K562 (cell line): ENCODE data around the gene RHOBTB3. TPM values are rescaled to one million over a fixed set of nuclear protein-coding genes. Genes with fewer than 3 reads are reported as not detected.

Experiments used
- GABPB1 ChIP-seq: sonication (generic); formaldehyde crosslinking; IDR thresholded peaks from 2 replicates; pipeline ENCODE4 v1.8.0; 2022; ENCODE audit warnings: mild to moderate bottlenecking, missing genetic modification reagents
- HDAC1 ChIP-seq, 2 experiments: fragments of 450-650 bp; IDR thresholded peaks; 2 replicates each; pipeline ENCODE4 v1.6.1; 2016 to 2017; ENCODE audit warnings: inconsistent platforms in 1 of 2, mild to moderate bottlenecking in 1 of 2, moderate library complexity in 1 of 2
- ID3 ChIP-seq, 2 experiments: fragments of 250-450 bp in 1 of 2; fragments of 450-650 bp in 1 of 2; sonication (Bioruptor Pico) in 1 of 2; IDR thresholded peaks; 2 replicates each; pipeline versions ENCODE4 v1.6.1 to v1.8.0; 2016 to 2021; ENCODE audit warnings: mild to moderate bottlenecking in 2 of 2, moderate library complexity in 2 of 2, missing compliant biosample characterization in 1 of 2, missing genetic modification characterization in 1 of 2
- REST ChIP-seq, 2 experiments: fragments of 450-650 bp; formaldehyde crosslinking in 1 of 2; IDR thresholded peaks; 2 replicates each; pipeline versions ENCODE4 v1.4.0 to v1.6.1; 2014 to 2020; ENCODE audit warnings: mild to moderate bottlenecking in 2 of 2, borderline replicate concordance in 1 of 2, low read depth in 1 of 2
- SMC3 ChIP-seq: conservative IDR thresholded peaks from 2 replicates; pipeline ENCODE4 v1.6.1; 2011; ENCODE audit warnings: low read depth, low read length, improper control_type of control experiment; ENCODE audit not compliant: insufficient read depth
- STAG1 ChIP-seq: sonication (generic); formaldehyde crosslinking; IDR thresholded peaks from 2 replicates; pipeline ENCODE4 v1.5.0; 2020; ENCODE audit warnings: missing genetic modification reagents, borderline replicate concordance
- USF1 ChIP-seq: sonication (generic); formaldehyde crosslinking; IDR thresholded peaks from 2 replicates; pipeline ENCODE4 v1.9.0; 2022; ENCODE audit warnings: mild to moderate bottlenecking, missing genetic modification reagents
- ZFX ChIP-seq: sonication (generic); formaldehyde crosslinking; IDR thresholded peaks from 2 replicates; pipeline ENCODE4 v1.8.0; 2022; ENCODE audit warnings: mild to moderate bottlenecking, missing genetic modification reagents, moderate library complexity
- ZMIZ1 ChIP-seq, 2 experiments: fragments of 150-350 bp in 1 of 2; IDR thresholded peaks; 2 replicates each; pipeline ENCODE4 v1.6.1; 2012 to 2016; ENCODE audit warnings: low read depth in 2 of 2, low read length in 2 of 2, mild to moderate bottlenecking in 1 of 2, moderate library complexity in 1 of 2
- ZNF175 ChIP-seq: fragments of 200-800 bp; sonication (Bioruptor generic); IDR thresholded peaks from 2 replicates; pipeline ENCODE4 v1.6.1; 2016; ENCODE audit warnings: low read depth, mild to moderate bottlenecking, missing genetic modification characterization, missing compliant biosample characterization
- polyA plus RNA-seq, 8 experiments: library from polyadenylated mRNA; depleted of rRNA in 4 of 8; stranded (reverse) in 5 of 8; unstranded in 3 of 8; fragments of >200 nt; fragmentation: Nextera tagmentation in 2 of 8; fragmentation: Illumina TruSeq in 1 of 8; extraction: Ambion mirVana in 2 of 8; extraction: Trizol in 1 of 8; gene quantifications; 2 replicates each; pipeline versions ENCODE4 v1.2.1 to v1.2.3, GENCODE V29; 2011 to 2014; ENCODE audit warnings: inconsistent platforms in 1 of 8, missing spikeins in 1 of 8
- total RNA-seq, 7 experiments: library from RNA; depleted of rRNA in 6 of 7; stranded (reverse); fragments of >200 nt in 6 of 7; fragmentation: Illumina TruSeq in 2 of 7; extraction: Trizol in 2 of 7; gene quantifications; 2 replicates each; pipeline versions ENCODE4 v1.2.1 to v1.2.3, GENCODE V29; 2011 to 2021; ENCODE audit warnings: low replicate concordance in 1 of 7

The RHOBTB3 gene
- total and polyA plus RNA-seq, 9 of the 15 experiments (the other 6 are each of a cell fraction or from before 2014, with no cell fraction given) = 39.7 to 143 (median 115) TPM

GRCh38 chr5:95842854-95843544 lies 111.9 kb downstream of the RHOBTB3 start (continued):
- no peak for TF ChIP-seq ZMIZ1 (IDR thresholded peaks at IDR 0.05; ENCODE audit: low read depth in 2 of 2, low read length in 2 of 2)
- peak; percentile 39; the same call in 1 of the 2 replicates for TF ChIP-seq USF1 (CRISPR knock-in tag)
- TF ChIP-seq ZNF175 (CRISPR knock-in tag) = peak; percentile 41; the same call in 1 of the 2 replicates
- peak; percentile 54; the same call in 1 of the 2 replicates for TF ChIP-seq STAG1
- no peak for TF ChIP-seq ID3 (CRISPR knock-in tag; IDR thresholded peaks at IDR 0.05)
- TF ChIP-seq ID3 (tag; IDR thresholded peaks at IDR 0.05) = 0 out of 2 replicates have a peak, but pooled peaks have one; percentile 17
- TF ChIP-seq SMC3 = peak; percentile 65
- peak; percentile 94 for TF ChIP-seq REST (IDR thresholded peaks at IDR 0.05; ENCODE audit: borderline replicate concordance)
- TF ChIP-seq REST (CRISPR knock-in tag; IDR thresholded peaks at IDR 0.05; ENCODE audit: low read depth) = no peak
- TF ChIP-seq ZFX (CRISPR knock-in tag) = peak; percentile 64
- TF ChIP-seq GABPB1 (CRISPR knock-in tag) = 0 out of 2 replicates have a peak, but pooled peaks have one; percentile 26
- 0 out of 4 replicates have a peak, but pooled peaks of 1 of the 2 experiments have one; percentile 37 for TF ChIP-seq HDAC1 (IDR thresholded peaks at IDR 0.05)
